ENCODE measurements around the gene VDAC2.

Gene VDAC2

DNA sequence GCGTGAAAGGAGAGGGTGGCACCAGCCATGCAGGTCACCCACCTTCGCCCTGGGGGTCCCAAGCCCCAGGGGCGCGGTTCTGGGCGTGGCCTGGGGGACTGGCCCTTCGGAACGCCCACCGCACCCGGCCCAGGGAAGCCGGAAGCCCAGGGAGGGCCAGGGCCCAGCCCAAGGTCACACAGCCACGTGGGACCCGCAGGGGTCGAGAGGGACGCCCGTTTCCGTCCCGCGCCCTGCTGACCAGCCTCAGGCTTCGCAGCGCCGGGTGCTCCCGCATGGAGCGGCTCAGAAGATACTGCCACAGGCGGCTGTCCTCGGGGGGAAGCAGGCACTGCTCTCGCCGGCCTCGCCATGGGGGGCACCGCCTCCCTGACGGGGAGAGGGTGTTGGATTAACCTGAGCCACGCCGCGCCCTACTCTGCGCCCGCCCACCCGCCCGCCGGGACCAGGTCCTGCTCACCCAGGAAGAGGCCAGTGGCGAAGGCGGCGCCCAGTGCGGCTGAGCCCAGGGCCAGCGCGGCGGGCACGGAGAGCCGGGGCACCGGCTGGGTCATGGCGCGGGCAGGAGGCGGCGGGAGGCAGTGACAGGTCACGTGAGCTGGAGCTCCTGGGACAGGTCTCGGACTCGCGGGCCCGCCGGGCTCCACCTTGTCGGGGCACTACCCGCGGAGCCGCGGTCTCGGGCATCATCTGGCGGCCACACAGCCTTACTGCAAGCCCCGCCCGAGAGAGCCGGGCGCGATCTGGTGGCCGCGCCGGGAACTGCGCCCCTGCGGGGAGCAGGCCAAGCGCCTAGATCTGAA lies 25.0 kb downstream of the VDAC2 start, which contains the start of gene COMTD1 (continued):
- TF ChIP-seq ZNF354C (tag by site-specific recombination; IDR thresholded peaks at IDR 0.05; ENCODE audit: borderline replicate concordance, low read depth) (no peak), ZNF747 (tag by site-specific recombination; IDR thresholded peaks at IDR 0.05) (no peak), ZNF76 (tag by site-specific recombination; IDR thresholded peaks at IDR 0.05; ENCODE audit: borderline replicate concordance, low read depth) (peak; percentile 60; the same call in 1 of the 2 replicates), ZNF341 (tag by site-specific recombination; IDR thresholded peaks at IDR 0.05; ENCODE audit: low read depth) (peak; percentile 81), ZNF555 (tag by site-specific recombination; conservative IDR thresholded peaks at IDR 0.05) (no peak), GLIS1 (tag by site-specific recombination; IDR thresholded peaks at IDR 0.05) (peak; percentile 65), ZNF133 (tag by site-specific recombination; IDR thresholded peaks at IDR 0.05) (no peak), ZNF350 (tag by site-specific recombination; IDR thresholded peaks at IDR 0.05) (no peak), ZNF626 (tag by site-specific recombination; IDR thresholded peaks at IDR 0.05) (no peak), MEIS1 (CRISPR knock-in tag; IDR thresholded peaks at IDR 0.05; ENCODE audit: borderline replicate concordance) (no peak), ZNF585B (tag by site-specific recombination; IDR thresholded peaks at IDR 0.05) (no peak), SALL2 (tag by site-specific recombination; IDR thresholded peaks at IDR 0.05; ENCODE audit: borderline replicate concordance) (no peak), ZNF211 (tag by site-specific recombination; IDR thresholded peaks at IDR 0.05; ENCODE audit: low read depth) (no peak), BCL11B (tag by site-specific recombination; IDR thresholded peaks at IDR 0.05; ENCODE audit: low read depth) (peak; percentile 94), ZNF157 (tag by site-specific recombination; IDR thresholded peaks at IDR 0.05) (no peak), ZNF701 (tag by site-specific recombination; IDR thresholded peaks at IDR 0.05) (no peak), ZBTB48 (tag by site-specific recombination; IDR thresholded peaks at IDR 0.05) (no peak), ZSCAN30 (tag by site-specific recombination; IDR thresholded peaks at IDR 0.05) (peak; percentile 96), ZNF146 (tag by site-specific recombination; IDR thresholded peaks at IDR 0.05) (no peak; the same call in 1 of the 2 replicates), ZNF311 (tag by site-specific recombination; IDR thresholded peaks at IDR 0.05; ENCODE audit: borderline replicate concordance) (no peak)
- TF ChIP-seq, protein P1, sequence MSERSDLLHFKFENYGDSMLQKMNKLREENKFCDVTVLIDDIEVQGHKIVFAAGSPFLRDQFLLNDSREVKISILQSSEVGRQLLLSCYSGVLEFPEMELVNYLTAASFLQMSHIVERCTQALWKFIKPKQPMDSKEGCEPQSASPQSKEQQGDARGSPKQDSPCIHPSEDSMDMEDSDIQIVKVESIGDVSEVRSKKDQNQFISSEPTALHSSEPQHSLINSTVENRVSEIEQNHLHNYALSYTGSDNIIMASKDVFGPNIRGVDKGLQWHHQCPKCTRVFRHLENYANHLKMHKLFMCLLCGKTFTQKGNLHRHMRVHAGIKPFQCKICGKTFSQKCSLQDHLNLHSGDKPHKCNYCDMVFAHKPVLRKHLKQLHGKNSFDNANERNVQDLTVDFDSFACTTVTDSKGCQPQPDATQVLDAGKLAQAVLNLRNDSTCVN (tag by site-specific recombination; optimal IDR thresholded peaks at IDR 0.05): peak; percentile 95
- TF ChIP-seq, protein P2, sequence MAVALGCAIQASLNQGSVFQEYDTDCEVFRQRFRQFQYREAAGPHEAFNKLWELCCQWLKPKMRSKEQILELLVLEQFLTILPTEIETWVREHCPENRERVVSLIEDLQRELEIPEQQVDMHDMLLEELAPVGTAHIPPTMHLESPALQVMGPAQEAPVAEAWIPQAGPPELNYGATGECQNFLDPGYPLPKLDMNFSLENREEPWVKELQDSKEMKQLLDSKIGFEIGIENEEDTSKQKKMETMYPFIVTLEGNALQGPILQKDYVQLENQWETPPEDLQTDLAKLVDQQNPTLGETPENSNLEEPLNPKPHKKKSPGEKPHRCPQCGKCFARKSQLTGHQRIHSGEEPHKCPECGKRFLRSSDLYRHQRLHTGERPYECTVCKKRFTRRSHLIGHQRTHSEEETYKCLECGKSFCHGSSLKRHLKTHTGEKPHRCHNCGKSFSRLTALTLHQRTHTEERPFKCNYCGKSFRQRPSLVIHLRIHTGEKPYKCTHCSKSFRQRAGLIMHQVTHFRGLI (tag by site-specific recombination; IDR thresholded peaks at IDR 0.05): no peak
- TF ChIP-seq, protein P3, sequence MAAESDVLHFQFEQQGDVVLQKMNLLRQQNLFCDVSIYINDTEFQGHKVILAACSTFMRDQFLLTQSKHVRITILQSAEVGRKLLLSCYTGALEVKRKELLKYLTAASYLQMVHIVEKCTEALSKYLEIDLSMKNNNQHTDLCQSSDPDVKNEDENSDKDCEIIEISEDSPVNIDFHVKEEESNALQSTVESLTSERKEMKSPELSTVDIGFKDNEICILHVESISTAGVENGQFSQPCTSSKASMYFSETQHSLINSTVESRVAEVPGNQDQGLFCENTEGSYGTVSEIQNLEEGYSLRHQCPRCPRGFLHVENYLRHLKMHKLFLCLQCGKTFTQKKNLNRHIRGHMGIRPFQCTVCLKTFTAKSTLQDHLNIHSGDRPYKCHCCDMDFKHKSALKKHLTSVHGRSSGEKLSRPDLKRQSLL (tag by site-specific recombination; IDR thresholded peaks at IDR 0.05): 0 out of 2 replicates have a peak, but pooled peaks have one; percentile 56
- TF ChIP-seq, protein P4, sequence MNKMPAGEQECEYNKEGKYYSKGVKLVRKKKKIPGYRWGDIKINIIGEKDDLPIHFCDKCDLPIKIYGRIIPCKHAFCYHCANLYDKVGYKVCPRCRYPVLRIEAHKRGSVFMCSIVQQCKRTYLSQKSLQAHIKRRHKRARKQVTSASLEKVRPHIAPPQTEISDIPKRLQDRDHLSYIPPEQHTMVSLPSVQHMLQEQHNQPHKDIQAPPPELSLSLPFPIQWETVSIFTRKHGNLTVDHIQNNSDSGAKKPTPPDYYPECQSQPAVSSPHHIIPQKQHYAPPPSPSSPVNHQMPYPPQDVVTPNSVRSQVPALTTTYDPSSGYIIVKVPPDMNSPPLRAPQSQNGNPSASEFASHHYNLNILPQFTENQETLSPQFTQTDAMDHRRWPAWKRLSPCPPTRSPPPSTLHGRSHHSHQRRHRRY (tag by site-specific recombination; IDR thresholded peaks at IDR 0.05): no peak
- TF ChIP-seq, protein P5, sequence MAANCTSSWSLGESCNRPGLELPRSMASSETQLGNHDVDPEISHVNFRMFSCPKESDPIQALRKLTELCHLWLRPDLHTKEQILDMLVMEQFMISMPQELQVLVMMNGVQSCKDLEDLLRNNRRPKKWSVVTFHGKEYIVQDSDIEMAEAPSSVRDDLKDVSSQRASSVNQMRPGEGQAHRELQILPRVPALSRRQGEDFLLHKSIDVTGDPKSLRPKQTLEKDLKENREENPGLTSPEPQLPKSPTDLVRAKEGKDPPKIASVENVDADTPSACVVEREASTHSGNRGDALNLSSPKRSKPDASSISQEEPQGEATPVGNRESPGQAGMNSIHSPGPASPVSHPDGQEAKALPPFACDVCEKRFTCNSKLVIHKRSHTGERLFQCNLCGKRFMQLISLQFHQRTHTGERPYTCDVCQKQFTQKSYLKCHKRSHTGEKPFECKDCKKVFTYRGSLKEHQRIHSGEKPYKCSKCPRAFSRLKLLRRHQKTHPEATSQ (tag by site-specific recombination; IDR thresholded peaks at IDR 0.05): no peak
- TF ChIP-seq, protein P6, sequence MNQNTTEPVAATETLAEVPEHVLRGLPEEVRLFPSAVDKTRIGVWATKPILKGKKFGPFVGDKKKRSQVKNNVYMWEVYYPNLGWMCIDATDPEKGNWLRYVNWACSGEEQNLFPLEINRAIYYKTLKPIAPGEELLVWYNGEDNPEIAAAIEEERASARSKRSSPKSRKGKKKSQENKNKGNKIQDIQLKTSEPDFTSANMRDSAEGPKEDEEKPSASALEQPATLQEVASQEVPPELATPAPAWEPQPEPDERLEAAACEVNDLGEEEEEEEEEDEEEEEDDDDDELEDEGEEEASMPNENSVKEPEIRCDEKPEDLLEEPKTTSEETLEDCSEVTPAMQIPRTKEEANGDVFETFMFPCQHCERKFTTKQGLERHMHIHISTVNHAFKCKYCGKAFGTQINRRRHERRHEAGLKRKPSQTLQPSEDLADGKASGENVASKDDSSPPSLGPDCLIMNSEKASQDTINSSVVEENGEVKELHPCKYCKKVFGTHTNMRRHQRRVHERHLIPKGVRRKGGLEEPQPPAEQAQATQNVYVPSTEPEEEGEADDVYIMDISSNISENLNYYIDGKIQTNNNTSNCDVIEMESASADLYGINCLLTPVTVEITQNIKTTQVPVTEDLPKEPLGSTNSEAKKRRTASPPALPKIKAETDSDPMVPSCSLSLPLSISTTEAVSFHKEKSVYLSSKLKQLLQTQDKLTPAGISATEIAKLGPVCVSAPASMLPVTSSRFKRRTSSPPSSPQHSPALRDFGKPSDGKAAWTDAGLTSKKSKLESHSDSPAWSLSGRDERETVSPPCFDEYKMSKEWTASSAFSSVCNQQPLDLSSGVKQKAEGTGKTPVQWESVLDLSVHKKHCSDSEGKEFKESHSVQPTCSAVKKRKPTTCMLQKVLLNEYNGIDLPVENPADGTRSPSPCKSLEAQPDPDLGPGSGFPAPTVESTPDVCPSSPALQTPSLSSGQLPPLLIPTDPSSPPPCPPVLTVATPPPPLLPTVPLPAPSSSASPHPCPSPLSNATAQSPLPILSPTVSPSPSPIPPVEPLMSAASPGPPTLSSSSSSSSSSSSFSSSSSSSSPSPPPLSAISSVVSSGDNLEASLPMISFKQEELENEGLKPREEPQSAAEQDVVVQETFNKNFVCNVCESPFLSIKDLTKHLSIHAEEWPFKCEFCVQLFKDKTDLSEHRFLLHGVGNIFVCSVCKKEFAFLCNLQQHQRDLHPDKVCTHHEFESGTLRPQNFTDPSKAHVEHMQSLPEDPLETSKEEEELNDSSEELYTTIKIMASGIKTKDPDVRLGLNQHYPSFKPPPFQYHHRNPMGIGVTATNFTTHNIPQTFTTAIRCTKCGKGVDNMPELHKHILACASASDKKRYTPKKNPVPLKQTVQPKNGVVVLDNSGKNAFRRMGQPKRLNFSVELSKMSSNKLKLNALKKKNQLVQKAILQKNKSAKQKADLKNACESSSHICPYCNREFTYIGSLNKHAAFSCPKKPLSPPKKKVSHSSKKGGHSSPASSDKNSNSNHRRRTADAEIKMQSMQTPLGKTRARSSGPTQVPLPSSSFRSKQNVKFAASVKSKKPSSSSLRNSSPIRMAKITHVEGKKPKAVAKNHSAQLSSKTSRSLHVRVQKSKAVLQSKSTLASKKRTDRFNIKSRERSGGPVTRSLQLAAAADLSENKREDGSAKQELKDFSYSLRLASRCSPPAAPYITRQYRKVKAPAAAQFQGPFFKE (tag by site-specific recombination; IDR thresholded peaks at IDR 0.05; ENCODE audit: borderline replicate concordance): no peak
